Measurements from ENCODE around the gene GBE1.
A peak's percentile ranks its signal among the peaks of the same experiment; 100 is the strongest.
"Not testable (repeated sequence)": the region's sequence is repeated elsewhere in the genome, so short reads cannot be mapped to it uniquely, and the experiment has no call there.

Gene GBE1

GRCh38 chr3:81516042-81516441 is 245.4 kb downstream of the GBE1 start:
- DNase-seq, result no peak

- no peak for DNase-seq
Measured at GRCh38 chr3:81513591-81513990, 247.9 kb downstream of the GBE1 start.

- DNase-seq, result no peak
Measured at GRCh38 chr3:81503026-81503425, 258.4 kb downstream of the GBE1 start.

GRCh38 chr3:81502236-81502635 is 259.2 kb downstream of the GBE1 start:
- no peak for DNase-seq

- DNase-seq, result no peak
Measured at GRCh38 chr3:81500039-81500438, 261.4 kb downstream of the GBE1 start.

- no peak for DNase-seq
Measured at GRCh38 chr3:81497572-81498251, 263.7 kb downstream of the GBE1 start.

- DNase-seq, result no peak
Measured at GRCh38 chr3:81496407-81497104, 264.9 kb downstream of the GBE1 start.

- DNase-seq, result not testable (repeated sequence)
Measured at GRCh38 chr3:81492471-81492870, 269.0 kb downstream of the GBE1 start.

GRCh38 chr3:81492040-81492439 is 269.4 kb downstream of the GBE1 start:
- peak; percentile 67 for DNase-seq

- DNase-seq, result peak; percentile 81
Measured at GRCh38 chr3:81490541-81491288, 270.7 kb downstream of the GBE1 start.

- DNase-seq, result peak; percentile 96
Measured at GRCh38 chr3:81485444-81485865, 276.0 kb downstream of the GBE1 start.

GRCh38 chr3:81484520-81484919 is 276.9 kb downstream of the GBE1 start:
- DNase-seq, result no peak

GRCh38 chr3:81483046-81483445 is 278.4 kb downstream of the GBE1 start:
- no peak for DNase-seq

GRCh38 chr3:81477740-81478139 is 283.7 kb downstream of the GBE1 start:
- DNase-seq, result no peak

- no peak for DNase-seq
Measured at GRCh38 chr3:81476692-81477091, 284.8 kb downstream of the GBE1 start.

GRCh38 chr3:81472600-81473362 is 288.7 kb downstream of the GBE1 start:
- no peak for DNase-seq

GRCh38 chr3:81470524-81471278 is 290.7 kb downstream of the GBE1 start:
- DNase-seq, result no peak

- no peak for DNase-seq
Measured at GRCh38 chr3:81468391-81468790, 293.1 kb downstream of the GBE1 start.

GRCh38 chr3:81466201-81466560 is 295.3 kb downstream of the GBE1 start:
- no peak for DNase-seq

- DNase-seq, result no peak
Measured at GRCh38 chr3:81465510-81466200, 295.8 kb downstream of the GBE1 start.

- DNase-seq, result peak; percentile 79
Measured at GRCh38 chr3:81463781-81464180, 297.7 kb downstream of the GBE1 start.

GRCh38 chr3:81462921-81463320 is 298.5 kb downstream of the GBE1 start:
- peak; percentile 73 for DNase-seq

Measured in fibroblast of upper back skin (primary cell).